ENCODE results near the gene ICE2. TPM values are rescaled to one million over a fixed set of nuclear protein-coding genes. Genes with fewer than 3 reads are reported as not detected.

ICE2 gene
- total RNA-seq, 1 donor from 2014 or later, result 42.2 TPM

GRCh38 chr15:60454824-60455223, 24.1 kb downstream of the ICE2 start:
- no peak overlapping the region for H3K4me3 Mint-ChIP-seq (ENCODE audit: unreplicated experiment)
- H3K9me3 Mint-ChIP-seq (ENCODE audit: unreplicated experiment), result no peaks in the 10 kb centered on the region

GRCh38 chr15:60448668-60449360, 30.1 kb downstream of the ICE2 start:
- no peaks in the 10 kb centered on the region for H3K4me1 Mint-ChIP-seq (ENCODE audit: unreplicated experiment)
- H3K4me3 Mint-ChIP-seq (ENCODE audit: unreplicated experiment), result no peak overlapping the region
- no peaks in the 10 kb centered on the region for H3K27me3 Mint-ChIP-seq (ENCODE audit: unreplicated experiment)
- no peaks in the 10 kb centered on the region for H3K9me3 Mint-ChIP-seq (ENCODE audit: unreplicated experiment)
- no peaks in the 10 kb centered on the region for H3K36me3 Mint-ChIP-seq (ENCODE audit: low read depth, unreplicated experiment)
- TF ChIP-seq CTCF (IDR thresholded peaks at IDR 0.05; ENCODE audit: unreplicated experiment), result no peak
- DNase-seq (ENCODE audit: low spot score), result no peak
- no peak overlapping the region for H3K27ac Mint-ChIP-seq (ENCODE audit: unreplicated experiment)

More at GRCh38 chr15:60454824-60455223, 24.1 kb downstream of the ICE2 start:
- H3K36me3 Mint-ChIP-seq (ENCODE audit: low read depth, unreplicated experiment), result no peaks in the 10 kb centered on the region
- DNase-seq (ENCODE audit: low spot score), result no peak
- H3K27me3 Mint-ChIP-seq (ENCODE audit: unreplicated experiment), result no peaks in the 10 kb centered on the region
- TF ChIP-seq CTCF (IDR thresholded peaks at IDR 0.05; ENCODE audit: unreplicated experiment), result no peak
- H3K27ac Mint-ChIP-seq (ENCODE audit: unreplicated experiment), result no peak overlapping the region
- H3K4me1 Mint-ChIP-seq (ENCODE audit: unreplicated experiment), result no peaks in the 10 kb centered on the region

GRCh38 chr15:60444289-60444912, 34.5 kb downstream of the ICE2 start:
- no peaks in the 10 kb centered on the region for H3K27me3 Mint-ChIP-seq (ENCODE audit: unreplicated experiment)
- no peak overlapping the region for H3K4me3 Mint-ChIP-seq (ENCODE audit: unreplicated experiment)
- no peaks in the 10 kb centered on the region for H3K4me1 Mint-ChIP-seq (ENCODE audit: unreplicated experiment)
- no peak for TF ChIP-seq CTCF (IDR thresholded peaks at IDR 0.05; ENCODE audit: unreplicated experiment)
- no peak overlapping the region for H3K27ac Mint-ChIP-seq (ENCODE audit: unreplicated experiment)
- no peak for DNase-seq (ENCODE audit: low spot score)
- H3K9me3 Mint-ChIP-seq (ENCODE audit: unreplicated experiment), result no peaks in the 10 kb centered on the region
- no peaks in the 10 kb centered on the region for H3K36me3 Mint-ChIP-seq (ENCODE audit: low read depth, unreplicated experiment)

GRCh38 chr15:60442763-60443162, 36.2 kb downstream of the ICE2 start:
- H3K27ac Mint-ChIP-seq (ENCODE audit: unreplicated experiment), result no peak overlapping the region
- no peak for DNase-seq (ENCODE audit: low spot score)
- TF ChIP-seq CTCF (IDR thresholded peaks at IDR 0.05; ENCODE audit: unreplicated experiment), result no peak
- no peak overlapping the region for H3K4me3 Mint-ChIP-seq (ENCODE audit: unreplicated experiment)
- H3K36me3 Mint-ChIP-seq (ENCODE audit: low read depth, unreplicated experiment), result no peaks in the 10 kb centered on the region
- H3K4me1 Mint-ChIP-seq (ENCODE audit: unreplicated experiment), result no peaks in the 10 kb centered on the region
- no peaks in the 10 kb centered on the region for H3K27me3 Mint-ChIP-seq (ENCODE audit: unreplicated experiment)
- H3K9me3 Mint-ChIP-seq (ENCODE audit: unreplicated experiment), result no peaks in the 10 kb centered on the region

- Mint-ChIP-seq H3K36me3 (ENCODE audit: low read depth, unreplicated experiment) (no peaks in the 10 kb centered on the region), H3K4me1 (ENCODE audit: unreplicated experiment) (no peaks in the 10 kb centered on the region), H3K9me3 (ENCODE audit: unreplicated experiment) (no peaks in the 10 kb centered on the region), H3K27me3 (ENCODE audit: unreplicated experiment) (no peaks in the 10 kb centered on the region), H3K27ac (ENCODE audit: unreplicated experiment) (no peak overlapping the region), H3K4me3 (ENCODE audit: unreplicated experiment) (no peak overlapping the region)
- TF ChIP-seq CTCF (IDR thresholded peaks at IDR 0.05; ENCODE audit: unreplicated experiment), result no peak
- DNase-seq (ENCODE audit: low spot score), result no peak
Observed at GRCh38 chr15:60442031-60442650, 36.8 kb downstream of the ICE2 start.

Measured in endothelial cell (in vitro differentiated cells).